GM23338 (cell line): ENCODE measurements around the gene LGALS1. TPM values are rescaled to one million over a fixed set of nuclear protein-coding genes. Genes with fewer than 3 reads are reported as not detected.
A peak's percentile ranks its signal among the peaks of the same experiment; 100 is the strongest.

Experiments used
- ATAC-seq: fragments of 200-7000 bp; cut with Tn5 transposase; 3 replicates; pipeline ENCODE4 v1.9.1; 2020
- DNase-seq: peaks from one replicate; pipeline ENCODE4 v3.0.0-alpha.2; 2015; ENCODE audit warnings: low spot score
- H2AFZ ChIP-seq: fragments of 200-600 bp; sonication (generic); 2 replicates; pipeline ENCODE4 v1.8.0; 2016; ENCODE audit warnings: antibody characterized with exemption, mild to moderate bottlenecking, moderate library complexity
- H3F3A ChIP-seq: fragments of 200-600 bp; sonication (generic); replicated peaks from 2 replicates; pipeline ENCODE4 v1.8.0; 2017; ENCODE audit warnings: antibody characterized with exemption, mixed run types, low read depth
- H3K27ac ChIP-seq: fragments of 200-600 bp; sonication (generic); 2 replicates; pipeline ENCODE4 v1.6.1; 2016; ENCODE audit warnings: low read depth
- H3K27me3 ChIP-seq: fragments of 200-600 bp; sonication (generic); 2 replicates; pipeline ENCODE4 v1.8.0; 2016; ENCODE audit warnings: mild to moderate bottlenecking, mixed run types, moderate library complexity; ENCODE audit not compliant: insufficient read depth
- H3K36me3 ChIP-seq: fragments of 200-600 bp; sonication (generic); 2 replicates; pipeline ENCODE4 v1.8.0; 2016; ENCODE audit warnings: mild to moderate bottlenecking; ENCODE audit not compliant: insufficient read depth
- H3K4me1 ChIP-seq: fragments of 200-600 bp; sonication (generic); 2 replicates; pipeline ENCODE4 v1.8.0; 2016; ENCODE audit warnings: mild to moderate bottlenecking, moderate library complexity; ENCODE audit not compliant: insufficient read depth
- H3K4me2 ChIP-seq: fragments of 200-600 bp; sonication (generic); 2 replicates; pipeline ENCODE4 v1.7.1; 2017; ENCODE audit warnings: mixed run types
- H3K4me3 ChIP-seq: fragments of 200-600 bp; sonication (generic); 2 replicates; pipeline ENCODE4 v1.6.1; 2016; ENCODE audit warnings: mixed run types
- H3K79me2 ChIP-seq: fragments of 200-600 bp; sonication (generic); replicated peaks from 2 replicates; pipeline ENCODE4 v1.8.0; 2017; ENCODE audit warnings: mild to moderate bottlenecking; ENCODE audit not compliant: insufficient read depth
- H3K9me2 ChIP-seq: fragments of 200-600 bp; sonication (generic); 2 replicates; pipeline ENCODE4 v1.8.0; 2017; ENCODE audit not compliant: insufficient read depth
- H4K20me1 ChIP-seq: fragments of 200-600 bp; sonication (generic); replicated peaks from 2 replicates; pipeline ENCODE4 v1.8.0; 2017; ENCODE audit warnings: mild to moderate bottlenecking; ENCODE audit not compliant: insufficient read depth
- H3K27ac Mint-ChIP-seq: 2 replicates; pipeline ENCODE4 v1.8.0; 2020; ENCODE audit warnings: inconsistent platforms, mild to moderate bottlenecking, moderate library complexity, mixed read lengths
- H3K27me3 Mint-ChIP-seq: 3 replicates; pipeline ENCODE4 v1.8.0; 2022; ENCODE audit warnings: low read depth, mild to moderate bottlenecking, moderate library complexity, mixed read lengths, inconsistent platforms; ENCODE audit not compliant: insufficient read depth, poor library complexity
- H3K36me3 Mint-ChIP-seq: 3 replicates; pipeline ENCODE4 v1.8.0; 2021; ENCODE audit warnings: low read depth, mild to moderate bottlenecking, inconsistent platforms, moderate library complexity, mixed read lengths
- H3K4me1 Mint-ChIP-seq: 3 replicates; pipeline ENCODE4 v1.8.0; 2020; ENCODE audit warnings: mild to moderate bottlenecking, inconsistent platforms, mixed read lengths
- H3K4me3 Mint-ChIP-seq: 3 replicates; pipeline ENCODE4 v1.8.0; 2021; ENCODE audit warnings: moderate library complexity, mild to moderate bottlenecking, inconsistent platforms, mixed read lengths
- H3K9me3 Mint-ChIP-seq: 3 replicates; pipeline ENCODE4 v1.8.0; 2020; ENCODE audit warnings: moderate library complexity, mild to moderate bottlenecking, inconsistent platforms, mixed read lengths
- JUNB ChIP-seq: IDR thresholded peaks from one replicate; pipeline ENCODE4 v1.6.1; 2016; ENCODE audit warnings: antibody characterized with exemption; ENCODE audit not compliant: unreplicated experiment
- ZNF462 ChIP-seq: fragments of 250-450 bp; sonication (Bioruptor Pico); IDR thresholded peaks from 2 replicates; pipeline ENCODE4 v1.5.0; 2020; ENCODE audit warnings: mild to moderate bottlenecking, moderate library complexity
- polyA plus RNA-seq: library from polyadenylated mRNA; unstranded; fragments of >200 nt; fragmentation: Nextera tagmentation; extraction: Ambion mirVana; gene quantifications from 2 replicates; pipeline ENCODE4 v1.2.1, GENCODE V29; 2016
- total RNA-seq: library from RNA; depleted of rRNA; stranded (reverse); fragments of >200 nt; shearing (Covaris generic); gene quantifications from 2 replicates; pipeline ENCODE4 v1.2.3, GENCODE V29; 2014

The LGALS1 gene
- total and polyA plus RNA-seq, 2 experiments from 2014 or later, result 31.2 to 62.5 TPM

GRCh38 chr22:37675930-37676735, 697 bp downstream of the LGALS1 start:
- H3K4me2 ChIP-seq, result peak overlapping the region; percentile 86
- H3K27ac ChIP-seq, result 0 out of 2 replicates have a peak overlapping the region, but pooled peaks have one; percentile 7
- no peaks in the 10 kb centered on the region for H3K9me2 ChIP-seq
- Mint-ChIP-seq H3K4me3 (peak overlapping the region; percentile 79), H3K4me1 (peaks cover 17% of the 10 kb centered on the region), H3K27ac (no peak overlapping the region), H3K27me3 (peaks cover 11% of the 10 kb centered on the region), H3K36me3 (no peaks in the 10 kb centered on the region), H3K9me3 (no peaks in the 10 kb centered on the region)
- H3K4me3 ChIP-seq, result peak overlapping the region; percentile 55
- ATAC-seq, result peak; percentile 3
- H3K79me2 ChIP-seq, result no peaks in the 10 kb centered on the region
- H3K27me3 ChIP-seq, result no peaks in the 10 kb centered on the region
- TF ChIP-seq JUNB (no peak), ZNF462 (CRISPR knock-in tag) (no peak)
- no peaks in the 10 kb centered on the region; the same call in 1 of the 2 replicates for H4K20me1 ChIP-seq
- peaks cover 19% of the 10 kb centered on the region; the same call in 1 of the 2 replicates for H3F3A ChIP-seq
- H2AFZ ChIP-seq, result peak overlapping the region; percentile 78; the same call in 1 of the 2 replicates
- H3K36me3 ChIP-seq, result no peaks in the 10 kb centered on the region
- DNase-seq, result peak; percentile 26
- peaks cover 11% of the 10 kb centered on the region; the same call in 1 of the 2 replicates for H3K4me1 ChIP-seq
